H9 (cell line): Measurements from ENCODE around the gene ANKDD1A. TPM values are rescaled to one million over a fixed set of nuclear protein-coding genes. Genes with fewer than 3 reads are reported as not detected.

Source experiments
- DNase-seq: peaks from one replicate; pipeline ENCODE4 v3.0.0-alpha.2; 2017
- H2AFZ ChIP-seq: one replicate; pipeline ENCODE4 v1.6.1; 2013; ENCODE audit warnings: mild to moderate bottlenecking, low read length, control low read depth, moderate library complexity
- H2AK5ac ChIP-seq: 2 replicates; pipeline ENCODE4 v1.6.1; 2013; ENCODE audit warnings: low read length, control low read depth, mixed read lengths; ENCODE audit not compliant: insufficient read length
- H2BK120ac ChIP-seq: one replicate; pipeline ENCODE4 v1.6.1; 2013; ENCODE audit warnings: low read depth, mild to moderate bottlenecking, low read length, control low read depth, inconsistent platforms; ENCODE audit not compliant: poor library complexity, severe bottlenecking
- H2BK12ac ChIP-seq: 2 replicates; pipeline ENCODE4 v1.6.1; 2013; ENCODE audit warnings: low read length, control low read depth, mixed read lengths, low read depth; ENCODE audit not compliant: insufficient read length
- H2BK15ac ChIP-seq: 2 replicates; pipeline ENCODE4 v1.6.1; 2013; ENCODE audit warnings: low read depth, low read length, control low read depth
- H2BK20ac ChIP-seq: one replicate; pipeline ENCODE4 v1.6.1; 2013; ENCODE audit warnings: low read depth, mild to moderate bottlenecking, low read length, control low read depth, inconsistent platforms; ENCODE audit not compliant: poor library complexity, severe bottlenecking
- H2BK5ac ChIP-seq: 2 replicates; pipeline ENCODE4 v1.6.1; 2013; ENCODE audit warnings: low read length, control low read depth, mixed read lengths; ENCODE audit not compliant: insufficient read length
- H3K14ac ChIP-seq: 2 replicates; pipeline ENCODE4 v1.6.1; 2013; ENCODE audit warnings: low read length, control low read depth; ENCODE audit not compliant: insufficient read depth
- H3K18ac ChIP-seq: 2 replicates; pipeline ENCODE4 v1.6.1; 2013; ENCODE audit warnings: low read depth, mild to moderate bottlenecking, mixed read lengths, low read length, control low read depth; ENCODE audit not compliant: insufficient read length
- H3K23ac ChIP-seq: 2 replicates; pipeline ENCODE4 v1.6.1; 2013; ENCODE audit warnings: low read length, control low read depth, mixed read lengths, low read depth; ENCODE audit not compliant: insufficient read length
- H3K23me2 ChIP-seq: 2 replicates; pipeline ENCODE4 v1.6.1; 2013; ENCODE audit warnings: low read depth, mild to moderate bottlenecking, mixed read lengths, low read length, control low read depth; ENCODE audit not compliant: insufficient read length, poor library complexity, severe bottlenecking
- H3K27ac ChIP-seq: 2 replicates; pipeline ENCODE4 v1.5.1; 2013; ENCODE audit warnings: low read length, control low read depth, mixed read lengths, low read depth; ENCODE audit not compliant: insufficient read length
- H3K27me3 ChIP-seq: 2 replicates; pipeline ENCODE4 v1.6.1; 2013; ENCODE audit warnings: low read length, control low read depth, inconsistent platforms; ENCODE audit not compliant: insufficient read depth
- H3K4ac ChIP-seq: 2 replicates; pipeline ENCODE4 v1.6.1; 2013; ENCODE audit warnings: low read depth, mild to moderate bottlenecking, control low read depth, inconsistent platforms, low read length, moderate library complexity
- H3K4me1 ChIP-seq: 2 replicates; pipeline ENCODE4 v1.6.1; 2013; ENCODE audit warnings: low read length, control low read depth, inconsistent platforms; ENCODE audit not compliant: insufficient read depth
- H3K4me2 ChIP-seq: 2 replicates; pipeline ENCODE4 v1.6.1; 2013; ENCODE audit warnings: low read length, control low read depth, mixed read lengths; ENCODE audit not compliant: insufficient read length, insufficient read depth
- H3K56ac ChIP-seq: 2 replicates; pipeline ENCODE4 v1.6.1; 2013; ENCODE audit warnings: low read depth, mild to moderate bottlenecking, mixed read lengths, low read length, control low read depth; ENCODE audit not compliant: insufficient read length
- H3K79me1 ChIP-seq: 2 replicates; pipeline ENCODE4 v1.6.1; 2013; ENCODE audit warnings: low read depth, mild to moderate bottlenecking, moderate library complexity, low read length, control low read depth, inconsistent platforms; ENCODE audit not compliant: insufficient read depth, poor library complexity, severe bottlenecking
- H3K79me2 ChIP-seq: 2 replicates; pipeline ENCODE4 v1.6.1; 2013; ENCODE audit warnings: low read length, control low read depth, inconsistent platforms; ENCODE audit not compliant: insufficient read depth
- H3K9ac ChIP-seq: 2 replicates; pipeline ENCODE4 v1.6.1; 2013; ENCODE audit warnings: low read length, control low read depth, mixed read lengths; ENCODE audit not compliant: insufficient read length; ENCODE audit errors: extremely low read depth
- H3K9me3 ChIP-seq: one replicate; pipeline ENCODE4 v1.6.1; 2013; ENCODE audit warnings: low read depth, low read length, inconsistent platforms; ENCODE audit not compliant: control insufficient read depth
- H3T11ph ChIP-seq: one replicate; pipeline ENCODE4 v1.6.1; 2013; ENCODE audit warnings: mild to moderate bottlenecking, low read length, control low read depth, inconsistent platforms
- H4K20me1 ChIP-seq: one replicate; pipeline ENCODE4 v1.6.1; 2013; ENCODE audit not compliant: control insufficient read depth, insufficient read length, insufficient read depth
- H4K5ac ChIP-seq: 2 replicates; pipeline ENCODE4 v1.6.1; 2013; ENCODE audit warnings: low read depth, mild to moderate bottlenecking, mixed read lengths, low read length, control low read depth; ENCODE audit not compliant: insufficient read length
- H4K8ac ChIP-seq: replicated peaks from 2 replicates; pipeline ENCODE4 v1.6.1; 2013; ENCODE audit warnings: low read length, control low read depth, mixed read lengths, low read depth; ENCODE audit not compliant: insufficient read length
- H4K91ac ChIP-seq: 2 replicates; pipeline ENCODE4 v1.6.1; 2013; ENCODE audit warnings: low read depth, mild to moderate bottlenecking, moderate library complexity, mixed read lengths, low read length, control low read depth; ENCODE audit not compliant: insufficient read length
- H3K27ac Mint-ChIP-seq, 3 experiments: 2 replicates in 2 of 3; 3 replicates in 1 of 3; pipeline ENCODE4 v1.8.0; 2020 to 2021; ENCODE audit warnings: mixed read lengths in 3 of 3, mild to moderate bottlenecking in 1 of 3, moderate library complexity in 1 of 3
- H3K27me3 Mint-ChIP-seq: 2 replicates; pipeline ENCODE4 v1.8.0; 2021; ENCODE audit warnings: low read depth, mild to moderate bottlenecking, moderate library complexity, mixed read lengths
- H3K36me3 Mint-ChIP-seq, 3 experiments: 2 replicates in 2 of 3; 3 replicates in 1 of 3; pipeline ENCODE4 v1.8.0; 2020 to 2021; ENCODE audit warnings: low read depth in 3 of 3, mixed read lengths in 3 of 3; ENCODE audit not compliant: insufficient read depth in 1 of 3
- H3K4me1 Mint-ChIP-seq, 2 experiments: 2 replicates each; pipeline ENCODE4 v1.8.0; 2020; ENCODE audit warnings: mixed read lengths in 2 of 2
- H3K4me3 Mint-ChIP-seq, 2 experiments: 2 replicates in 1 of 2; 3 replicates in 1 of 2; pipeline ENCODE4 v1.8.0; 2020 to 2021; ENCODE audit warnings: mild to moderate bottlenecking in 2 of 2, mixed read lengths in 2 of 2, moderate library complexity in 1 of 2
- H3K9me3 Mint-ChIP-seq, 2 experiments: 2 replicates in 1 of 2; 3 replicates in 1 of 2; pipeline ENCODE4 v1.8.0; 2020; ENCODE audit warnings: mild to moderate bottlenecking in 2 of 2, mixed read lengths in 2 of 2, moderate library complexity in 1 of 2
- CTCF ChIP-seq: fragments of 200-600 bp; sonication (generic); conservative IDR thresholded peaks from 3 replicates; pipeline ENCODE4 v1.8.0; 2021; ENCODE audit warnings: antibody characterized with exemption, mild to moderate bottlenecking
- WGBS: extraction: QIAGEN DNeasy Blood & Tissue Kit; methylation state at CpG from one replicate; pipeline ENCODE4 v1.1.7; 2013; ENCODE audit warnings: missing lambda C conversion rate, low lambda C conversion rate, mixed read lengths; ENCODE audit not compliant: insufficient read length; ENCODE audit errors: extremely low coverage; 5-methylcytosine and 5-hydroxymethylcytosine counted together
- total RNA-seq: library from RNA; stranded (reverse); gene quantifications from 2 replicates; pipeline ENCODE4 v1.2.1, GENCODE V29; 2021

Gene ANKDD1A
- total RNA-seq, 1 experiment from 2014 or later = 3.7 TPM

DNA sequence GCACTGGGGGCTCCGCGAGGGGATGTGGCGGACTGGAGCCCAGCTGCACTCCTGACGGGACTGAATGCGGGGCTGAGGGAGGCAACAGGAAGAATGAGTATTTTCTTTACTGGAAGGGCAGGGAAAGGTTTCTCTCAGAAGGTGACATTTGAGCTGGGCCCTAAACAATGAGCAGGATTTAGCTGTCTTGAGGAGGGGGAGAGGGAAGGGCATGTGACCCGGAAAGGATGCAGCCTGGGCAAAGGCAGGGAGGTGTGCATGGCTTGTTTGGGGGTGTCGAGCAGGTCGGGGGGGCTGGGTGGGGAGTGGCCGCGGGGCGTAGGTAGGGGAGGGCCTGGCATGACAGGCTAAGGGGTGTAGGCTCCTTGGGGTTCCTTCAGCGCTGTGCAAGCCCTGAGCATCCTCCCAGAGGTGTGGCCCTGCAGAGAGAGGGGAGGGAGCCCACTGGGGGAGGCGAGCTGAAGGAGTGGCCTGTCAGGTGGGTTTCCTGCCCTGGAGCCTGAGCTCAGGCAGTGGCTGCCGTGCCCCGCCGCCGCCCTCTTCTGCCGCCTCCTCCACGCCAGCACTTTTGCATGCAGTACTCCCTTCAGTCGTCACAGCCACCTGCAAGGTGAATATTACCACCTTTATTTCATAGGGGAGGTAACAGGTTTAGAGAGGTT lies 17.2 kb upstream of the ANKDD1A start:
- peak overlapping the region; percentile 77 to 85 for H3K4me3 Mint-ChIP-seq
- Histone ChIP-seq H3K4me1 (peaks cover 6% of the 10 kb centered on the region; the same call in 1 of the 2 replicates), H2BK20ac (no peak overlapping the region), H4K20me1 (no peaks in the 10 kb centered on the region), H3K4ac (no peak overlapping the region), H4K8ac (no peak overlapping the region), H2BK12ac (no peak overlapping the region), H3K27ac (peak overlapping the region; percentile 11), H2AK5ac (no peak overlapping the region), H2BK120ac (no peak overlapping the region), H3K23ac (no peak overlapping the region), H3K4me2 (peak overlapping the region; percentile 77), H4K5ac (no peak overlapping the region), H3T11ph (no peak overlapping the region), H2BK5ac (no peak overlapping the region), H3K9me3 (no peaks in the 10 kb centered on the region), H4K91ac (no peak overlapping the region), H3K27me3 (no peaks in the 10 kb centered on the region; the same call in 1 of the 2 replicates), H3K14ac (no peak overlapping the region), H3K23me2 (peaks cover 8% of the 10 kb centered on the region), H2AFZ (no peak overlapping the region), H3K18ac (peak overlapping the region; percentile 34), H3K56ac (no peak overlapping the region), H2BK15ac (no peak overlapping the region), H3K79me2 (no peaks in the 10 kb centered on the region), H3K9ac (no peak overlapping the region), H3K79me1 (no peaks in the 10 kb centered on the region)
- peaks cover 5% of the 10 kb centered on the region; the same call in 1 of the 2 replicates for H3K27me3 Mint-ChIP-seq
- WGBS = no CpG with 5 or more reads among the region's 20 CpGs
- peaks cover 0 to 2% of the 10 kb centered on the region in 2 experiments; a peak in 2 of 5 replicates for H3K9me3 Mint-ChIP-seq
- H3K36me3 Mint-ChIP-seq = peaks cover 2% of the 10 kb centered on the region in 3 experiments; a peak in 2 of 7 replicates
- TF ChIP-seq CTCF = no peak
- peak; percentile 75 for DNase-seq
- H3K4me1 Mint-ChIP-seq = peaks cover 38 to 68% of the 10 kb centered on the region in 2 experiments
- H3K27ac Mint-ChIP-seq = peak overlapping the region; percentile 93 to 97 (median 96)
